GM20000 (cell line): ENCODE results near the gene SF3A1.
A peak's percentile ranks its signal among the peaks of the same experiment; 100 is the strongest.

ENCODE experiments used
- DNase-seq: peaks from one replicate; pipeline ENCODE4 v3.0.0; 2012; ENCODE audit warnings: low spot score
- CTCF ChIP-seq: IDR thresholded peaks from 2 replicates; pipeline ENCODE4 v1.5.1; 2012; ENCODE audit warnings: mild to moderate bottlenecking, control low read depth; ENCODE audit errors: extremely low read depth, missing control alignments

SF3A1 gene

GRCh38 chr22:30293026-30293425 is 63.7 kb downstream of the SF3A1 start:
- TF ChIP-seq CTCF, result no peak
- DNase-seq, result no peak

- no peak for DNase-seq
- no peak for TF ChIP-seq CTCF
Observed at GRCh38 chr22:30292069-30292970, 64.4 kb downstream of the SF3A1 start.

GRCh38 chr22:30291058-30291892 is 65.4 kb downstream of the SF3A1 start:
- DNase-seq, result no peak
- TF ChIP-seq CTCF, result no peak

GRCh38 chr22:30290342-30291057 is 66.2 kb downstream of the SF3A1 start:
- DNase-seq, result peak; percentile 57
- no peak for TF ChIP-seq CTCF

GRCh38 chr22:30289980-30290313 is 66.7 kb downstream of the SF3A1 start:
- no peak for TF ChIP-seq CTCF
- no peak for DNase-seq

- DNase-seq, result peak; percentile 97
- no peak for TF ChIP-seq CTCF
Observed at GRCh38 chr22:30289141-30289979, 67.3 kb downstream of the SF3A1 start, which contains the start of gene CASTOR1. CASTOR1 (minus strand) TSS chr22:30289505; CDS start chr22:30289497, 8 bp downstream.
